GM12892 (cell line): Measurements from ENCODE around the gene TSPEAR.

ENCODE experiments used
- POLR2A ChIP-seq: IDR thresholded peaks from 2 replicates; pipeline ENCODE4 v1.6.1; 2011; ENCODE audit warnings: low read depth, low read length, control low read depth
- POLR2AphosphoS5 ChIP-seq: IDR thresholded peaks from 2 replicates; pipeline ENCODE4 v1.6.1; 2011; ENCODE audit warnings: low read depth, low read length, control low read depth
- TAF1 ChIP-seq: IDR thresholded peaks from 2 replicates; pipeline ENCODE4 v1.6.1; 2011; ENCODE audit warnings: low read depth, mild to moderate bottlenecking, control low read depth, low read length, borderline replicate concordance

- TF ChIP-seq POLR2A: no peak
- no peak for TF ChIP-seq TAF1
- no peak for TF ChIP-seq POLR2AphosphoS5
Observed at GRCh38 chr21:44734841-44735240, 23.5 kb upstream of the TSPEAR start.
